SK-N-SH (cell line): ENCODE results near the gene FSTL5.

Experiments used
- CHD2 ChIP-seq: fragments of 150-350 bp; IDR thresholded peaks from 2 replicates; pipeline ENCODE4 v1.6.1; 2018; ENCODE audit warnings: low read length; ENCODE audit not compliant: partially characterized antibody
- CTCF ChIP-seq: fragments of 200-600 bp; sonication (generic); IDR thresholded peaks from 2 replicates; pipeline ENCODE4 v1.6.1; 2017; ENCODE audit warnings: antibody characterized with exemption, mild to moderate bottlenecking, moderate library complexity
- EP300 ChIP-seq, 2 experiments: IDR thresholded peaks; 2 replicates each; pipeline versions ENCODE4 v1.4.0 to v1.6.1; 2012; ENCODE audit warnings: borderline replicate concordance in 1 of 2, low read depth in 1 of 2, low read length in 1 of 2
- MAX ChIP-seq: IDR thresholded peaks from 2 replicates; pipeline ENCODE4 v1.4.0; 2012; ENCODE audit warnings: low read depth
- MXI1 ChIP-seq: IDR thresholded peaks from 2 replicates; pipeline ENCODE4 v1.6.1; 2012; ENCODE audit warnings: mild to moderate bottlenecking, low read depth, low read length, improper control_type of control experiment
- RFX5 ChIP-seq: IDR thresholded peaks from 2 replicates; pipeline ENCODE4 v1.6.1; 2012; ENCODE audit warnings: mild to moderate bottlenecking, improper control_type of control experiment, low read length
- SIN3A ChIP-seq: IDR thresholded peaks from 2 replicates; pipeline ENCODE4 v1.6.1; 2012; ENCODE audit warnings: low read depth, mild to moderate bottlenecking, low read length, moderate library complexity, borderline replicate concordance
- SMC3 ChIP-seq: IDR thresholded peaks from 2 replicates; pipeline ENCODE4 v1.6.1; 2012; ENCODE audit warnings: low read depth, low read length, improper control_type of control experiment
- TAF1 ChIP-seq: IDR thresholded peaks from 2 replicates; pipeline ENCODE4 v1.6.1; 2012; ENCODE audit warnings: low read depth, mild to moderate bottlenecking, low read length, moderate library complexity, borderline replicate concordance
- TEAD4 ChIP-seq: IDR thresholded peaks from 2 replicates; pipeline ENCODE4 v1.4.0; 2012; ENCODE audit warnings: mild to moderate bottlenecking, borderline replicate concordance; ENCODE audit not compliant: insufficient read depth
- USF1 ChIP-seq: IDR thresholded peaks from 2 replicates; pipeline ENCODE4 v1.4.0; 2012; ENCODE audit warnings: low read depth, borderline replicate concordance
- YY1 ChIP-seq: IDR thresholded peaks from 2 replicates; pipeline ENCODE4 v1.4.0; 2012; ENCODE audit warnings: low read depth, mild to moderate bottlenecking
- ZBTB33 ChIP-seq: IDR thresholded peaks from 2 replicates; pipeline ENCODE4 v1.4.0; 2012; ENCODE audit warnings: low read depth, borderline replicate concordance

GRCh38 chr4:162104459-162105124, 59.2 kb downstream of the FSTL5 start:
- TF ChIP-seq MXI1 = no peak
- no peak for TF ChIP-seq SMC3
- TF ChIP-seq RFX5 = no peak
- no peak for TF ChIP-seq TAF1
- no peak for TF ChIP-seq CTCF
- TF ChIP-seq ZBTB33 = no peak
- TF ChIP-seq YY1 = no peak
- TF ChIP-seq SIN3A = no peak
- no peak for TF ChIP-seq CHD2
- TF ChIP-seq TEAD4 = no peak
- no peak for TF ChIP-seq MAX
- TF ChIP-seq EP300 (IDR thresholded peaks at IDR 0.05; ENCODE audit: borderline replicate concordance in 1 of 2, low read depth in 1 of 2, low read length in 1 of 2) = no peak
- no peak for TF ChIP-seq USF1
